ENCODE measurements around the gene ANAPC7.
"Not testable (repeated sequence)": the region's sequence is repeated elsewhere in the genome, so short reads cannot be mapped to it uniquely, and the experiment has no call there.

Gene ANAPC7

GRCh38 chr12:110345963-110346362, 57.5 kb downstream of the ANAPC7 start:
- DNase-seq: no peak

- no peak for DNase-seq
These were observed 58.3 kb downstream of the ANAPC7 start for GRCh38 chr12:110345176-110345661.

DNA sequence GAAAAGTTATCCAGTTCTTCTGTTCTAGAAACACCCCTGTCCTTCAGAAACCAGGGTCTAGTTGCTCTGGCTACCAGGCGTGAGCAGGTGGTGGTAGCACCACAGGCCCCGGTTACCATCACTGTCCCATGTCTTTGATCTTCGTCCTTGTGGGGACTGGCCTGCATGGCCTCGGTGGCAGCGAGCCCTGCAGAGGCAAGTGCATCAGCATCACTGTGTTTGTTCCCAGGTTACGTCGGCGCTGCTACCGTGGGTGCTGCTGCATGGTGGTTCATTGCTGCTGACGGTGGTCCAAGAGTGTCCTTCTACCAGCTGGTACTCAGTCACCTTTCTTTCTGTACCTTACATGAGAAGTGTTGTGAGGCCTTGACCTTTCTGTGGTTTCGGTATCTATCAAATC, 58.9 kb downstream of the ANAPC7 start:
- DNase-seq: no peak

- no peak for DNase-seq
These were observed 59.6 kb downstream of the ANAPC7 start for GRCh38 chr12:110343736-110344555.

GRCh38 chr12:110343114-110343513, 60.4 kb downstream of the ANAPC7 start:
- DNase-seq: no peak

DNA sequence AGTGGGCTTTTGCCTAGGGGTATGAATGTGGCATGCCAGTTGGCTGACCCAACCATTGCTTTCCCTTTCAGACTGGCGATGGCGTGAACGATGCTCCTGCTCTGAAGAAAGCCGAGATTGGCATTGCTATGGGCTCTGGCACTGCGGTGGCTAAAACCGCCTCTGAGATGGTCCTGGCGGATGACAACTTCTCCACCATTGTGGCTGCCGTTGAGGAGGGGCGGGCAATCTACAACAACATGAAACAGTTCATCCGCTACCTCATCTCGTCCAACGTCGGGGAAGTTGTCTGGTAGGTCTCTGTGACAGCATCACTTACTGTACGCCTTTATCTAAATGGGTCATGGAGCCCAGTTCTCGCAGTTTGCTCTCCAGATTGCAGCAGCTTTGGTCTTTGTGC, 61.4 kb downstream of the ANAPC7 start:
- DNase-seq: no peak

- no peak for DNase-seq
These were observed 62.8 kb downstream of the ANAPC7 start for GRCh38 chr12:110340706-110341105.

DNA sequence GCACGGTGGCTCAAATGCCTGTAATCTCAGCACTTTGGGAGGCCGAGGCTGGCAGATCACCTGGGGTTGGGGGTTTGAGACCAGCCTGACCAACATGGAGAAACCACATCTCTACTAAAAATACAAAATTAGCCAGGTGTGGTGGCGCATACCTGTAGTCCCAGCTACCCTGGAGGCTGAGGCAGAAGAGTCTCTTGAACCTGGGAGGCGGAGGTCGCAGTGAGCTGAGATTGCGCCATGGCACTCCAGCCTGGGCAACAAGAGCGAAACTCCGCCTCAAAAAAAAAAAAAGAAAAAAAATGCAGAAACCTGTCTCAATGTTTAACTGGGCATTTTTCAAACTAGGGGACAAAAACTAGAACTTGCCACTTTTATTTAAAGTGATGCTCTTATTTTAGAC, 63.2 kb downstream of the ANAPC7 start:
- DNase-seq: not testable (repeated sequence)

DNA sequence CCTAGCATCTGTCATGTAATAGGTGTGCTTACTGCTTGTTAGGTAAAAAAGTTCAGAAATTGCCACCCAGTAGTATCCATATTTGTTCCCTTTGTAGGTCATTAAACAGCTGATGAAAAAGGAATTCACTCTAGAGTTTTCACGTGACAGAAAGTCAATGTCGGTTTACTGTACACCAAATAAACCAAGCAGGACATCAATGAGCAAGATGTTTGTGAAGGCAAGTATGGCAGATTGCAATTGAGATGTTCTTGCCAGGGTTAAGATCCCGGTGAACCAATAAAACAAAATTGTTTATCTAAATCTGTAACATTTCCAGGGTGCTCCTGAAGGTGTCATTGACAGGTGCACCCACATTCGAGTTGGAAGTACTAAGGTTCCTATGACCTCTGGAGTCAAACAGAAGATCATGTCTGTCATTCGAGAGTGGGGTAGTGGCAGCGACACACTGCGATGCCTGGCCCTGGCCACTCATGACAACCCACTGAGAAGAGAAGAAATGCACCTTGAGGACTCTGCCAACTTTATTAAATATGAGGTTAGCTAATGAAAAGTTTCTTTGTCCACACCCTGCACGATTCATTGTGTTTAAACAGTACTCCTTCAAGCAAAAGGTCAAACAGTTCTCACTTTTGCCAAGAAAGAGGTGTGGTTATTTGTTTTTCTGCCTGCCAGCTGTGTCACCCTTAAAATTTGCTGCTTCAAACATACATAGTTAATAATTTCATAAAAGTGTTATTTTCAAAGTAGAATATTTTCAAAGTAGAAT, 64.1 kb downstream of the ANAPC7 start:
- DNase-seq: no peak

GRCh38 chr12:110338754-110339153, 64.8 kb downstream of the ANAPC7 start:
- no peak for DNase-seq

DNA sequence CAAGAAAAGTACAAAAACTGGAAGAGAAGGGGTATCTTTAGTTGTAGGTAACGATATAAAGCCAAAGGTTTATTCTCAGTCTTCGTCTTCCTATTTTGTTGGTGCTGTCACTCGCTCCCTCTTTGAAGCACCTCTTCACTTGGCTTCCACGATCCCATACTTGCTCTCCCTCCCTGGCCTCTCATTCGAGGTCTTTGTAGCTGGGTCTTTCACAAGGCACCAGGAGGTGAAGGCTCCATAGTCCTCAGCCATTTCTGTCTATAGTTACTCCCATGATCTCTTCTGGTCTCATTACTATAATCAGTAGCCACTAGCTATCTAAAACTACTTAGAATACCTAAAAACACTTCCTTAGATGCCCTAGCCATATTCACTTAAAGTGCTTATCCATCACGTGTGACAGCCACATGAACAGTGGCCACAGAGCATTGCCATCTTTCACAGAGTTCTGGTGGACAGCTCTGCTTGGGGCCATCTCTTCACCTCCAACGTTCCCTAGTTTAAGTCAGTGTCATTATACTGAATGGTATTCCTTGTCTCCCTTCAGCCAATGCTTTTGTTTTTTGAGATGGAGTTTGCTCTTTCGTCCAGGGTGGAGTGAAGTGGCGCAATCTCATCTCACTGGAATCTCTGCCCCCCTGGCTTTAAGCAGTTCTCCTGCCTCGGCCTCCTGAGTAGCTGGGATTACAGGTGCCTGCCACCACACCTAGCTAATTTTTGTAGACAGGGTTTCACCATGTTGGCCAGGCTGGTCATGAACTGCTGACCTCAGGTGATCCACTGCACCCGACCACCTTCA, 65.4 kb downstream of the ANAPC7 start:
- no peak for DNase-seq

GRCh38 chr12:110335481-110336045, 67.9 kb downstream of the ANAPC7 start:
- DNase-seq: no peak

- DNase-seq: no peak
These were observed 70.3 kb downstream of the ANAPC7 start for GRCh38 chr12:110333201-110333600.

GRCh38 chr12:110330544-110330943, 73.0 kb downstream of the ANAPC7 start:
- DNase-seq: no peak

- DNase-seq: no peak
These were observed 73.4 kb downstream of the ANAPC7 start for GRCh38 chr12:110330124-110330523.

GRCh38 chr12:110329710-110330109, 73.8 kb downstream of the ANAPC7 start:
- DNase-seq: no peak
